ENCODE measurements around the gene BMP10.

The BMP10 gene

DNA sequence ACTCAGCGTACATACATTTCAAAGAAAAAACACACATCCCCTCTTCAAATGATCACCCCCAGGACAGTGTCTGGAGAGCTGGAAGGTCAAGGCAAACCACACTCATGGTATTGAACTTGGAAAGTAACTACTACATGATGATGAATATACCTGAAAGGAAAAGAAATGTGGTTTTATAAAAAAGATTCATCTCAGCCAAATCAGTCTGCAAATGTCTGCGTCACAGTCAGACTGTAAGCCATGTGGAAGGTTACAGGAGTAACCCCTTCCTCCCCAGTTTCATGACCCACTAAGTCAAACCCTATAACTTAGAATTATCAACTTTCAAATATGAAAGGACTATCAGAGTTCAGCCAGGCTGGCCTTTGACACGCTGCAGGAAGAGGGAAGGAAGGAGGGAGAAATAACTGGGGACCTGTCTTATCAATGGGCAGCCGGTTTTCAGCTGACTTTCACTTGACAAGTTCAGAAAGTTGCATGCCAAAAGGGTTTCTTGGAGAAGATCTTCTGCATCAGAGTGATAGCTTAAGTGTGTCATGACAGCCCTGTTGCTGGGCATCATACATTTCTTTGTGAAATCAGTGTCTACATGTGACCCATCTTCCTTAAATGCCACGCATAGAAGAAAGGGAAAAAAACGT, 7.0 kb upstream of the BMP10 start:
- H3K9me3 ChIP-seq (ENCODE audit: control insufficient read depth in 5 of 5, low read length in 5 of 5) = no peaks in the 10 kb centered on the region
- H3K4me3 ChIP-seq (ENCODE audit: low read depth in 1 of 5, low read length in 5 of 5) = no peak overlapping the region
- H3K9ac ChIP-seq (ENCODE audit: low read length in 5 of 5) = no peak overlapping the region
- no peaks in the 10 kb centered on the region for H3K36me3 ChIP-seq (ENCODE audit: control insufficient read depth in 5 of 5, insufficient read depth in 5 of 5, low read length in 5 of 5)
- H3K27ac ChIP-seq (ENCODE audit: low read depth, low read length) = no peak overlapping the region
- H3K4me1 ChIP-seq (ENCODE audit: control insufficient read depth in 5 of 5, insufficient read depth in 5 of 5, low read length in 5 of 5) = no peaks in the 10 kb centered on the region
- H3K27me3 ChIP-seq (ENCODE audit: control insufficient read depth in 5 of 5, insufficient read depth in 4 of 5, low read length in 5 of 5) = peaks cover 0 to 3% (median 0%) of the 10 kb centered on the region in 5 donors

DNA sequence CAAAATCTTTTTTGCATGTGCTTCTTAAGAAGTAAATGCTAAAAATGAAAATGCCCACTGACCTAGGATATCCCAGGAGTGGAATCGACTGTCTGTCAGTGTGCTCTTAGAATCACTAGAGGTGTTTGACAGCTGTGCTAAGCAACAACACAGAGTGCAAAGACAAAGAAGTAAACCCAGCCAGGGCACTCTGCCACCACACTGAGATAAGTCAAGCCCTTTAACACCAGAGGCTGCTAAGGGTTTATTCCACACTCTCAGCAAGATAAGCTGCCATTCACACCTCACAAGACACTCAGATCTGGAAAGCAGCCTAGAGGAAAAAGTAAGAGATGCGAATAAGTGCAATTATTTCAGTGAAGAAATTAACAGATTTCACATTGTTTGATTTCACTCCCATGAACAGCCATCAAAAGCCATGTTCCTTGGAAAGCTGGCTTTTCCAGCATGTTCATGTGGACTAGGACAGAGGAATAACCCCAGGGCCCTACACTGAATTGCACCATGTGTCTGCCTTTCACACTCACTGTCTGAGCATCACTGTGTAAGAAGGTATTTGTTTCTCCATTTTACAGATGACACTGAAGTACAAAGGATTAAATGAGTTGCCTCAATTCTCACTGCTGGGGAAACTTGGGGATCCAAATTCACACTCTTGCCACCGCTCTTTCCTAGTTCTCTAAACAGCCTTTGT, 6.0 kb upstream of the BMP10 start:
- no peak overlapping the region for H3K27ac ChIP-seq (ENCODE audit: low read depth, low read length)
- no peak overlapping the region for H3K4me3 ChIP-seq (ENCODE audit: low read depth in 1 of 5, low read length in 5 of 5)
- peaks cover 0 to 3% (median 0%) of the 10 kb centered on the region in 5 donors for H3K27me3 ChIP-seq (ENCODE audit: control insufficient read depth in 5 of 5, insufficient read depth in 4 of 5, low read length in 5 of 5)
- no peaks in the 10 kb centered on the region for H3K9me3 ChIP-seq (ENCODE audit: control insufficient read depth in 5 of 5, low read length in 5 of 5)
- no peaks in the 10 kb centered on the region for H3K36me3 ChIP-seq (ENCODE audit: control insufficient read depth in 5 of 5, insufficient read depth in 5 of 5, low read length in 5 of 5)
- H3K4me1 ChIP-seq (ENCODE audit: control insufficient read depth in 5 of 5, insufficient read depth in 5 of 5, low read length in 5 of 5) = no peaks in the 10 kb centered on the region
- H3K9ac ChIP-seq (ENCODE audit: low read length in 5 of 5) = no peak overlapping the region

- no peak overlapping the region for H3K9ac ChIP-seq (ENCODE audit: low read length in 5 of 5)
- H3K36me3 ChIP-seq (ENCODE audit: control insufficient read depth in 5 of 5, insufficient read depth in 5 of 5, low read length in 5 of 5) = no peaks in the 10 kb centered on the region
- no peak overlapping the region for H3K4me3 ChIP-seq (ENCODE audit: low read depth in 1 of 5, low read length in 5 of 5)
- no peak overlapping the region for H3K27ac ChIP-seq (ENCODE audit: low read depth, low read length)
- H3K9me3 ChIP-seq (ENCODE audit: control insufficient read depth in 5 of 5, low read length in 5 of 5) = no peaks in the 10 kb centered on the region
- H3K4me1 ChIP-seq (ENCODE audit: control insufficient read depth in 5 of 5, insufficient read depth in 5 of 5, low read length in 5 of 5) = no peaks in the 10 kb centered on the region
- no peaks in the 10 kb centered on the region for H3K27me3 ChIP-seq (ENCODE audit: control insufficient read depth in 5 of 5, insufficient read depth in 4 of 5, low read length in 5 of 5)
These were observed 982 bp downstream of the BMP10 start for GRCh38 chr2:68870215-68870614.

DNA sequence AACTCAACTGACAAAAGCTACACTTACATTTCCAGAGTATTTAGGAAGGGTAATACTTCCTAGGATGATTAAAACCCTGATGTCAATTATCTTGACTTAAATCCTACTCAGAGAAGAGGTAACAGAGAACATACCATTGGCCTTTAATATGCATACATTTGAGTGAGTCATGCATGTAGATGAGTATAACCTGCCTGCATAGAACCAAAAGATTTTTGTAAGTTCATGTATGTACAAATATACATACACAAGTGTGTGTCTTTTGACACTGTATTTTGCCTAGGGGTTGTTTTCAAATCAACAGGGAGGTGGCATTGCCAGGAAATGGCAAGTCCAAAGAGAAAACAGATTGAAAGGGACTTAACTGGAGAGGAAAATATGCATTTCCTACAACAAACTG, 6.1 kb downstream of the BMP10 start:
- H3K36me3 ChIP-seq (ENCODE audit: control insufficient read depth in 5 of 5, insufficient read depth in 5 of 5, low read length in 5 of 5) = no peaks in the 10 kb centered on the region
- peaks cover 0 to 6% (median 0%) of the 10 kb centered on the region in 5 donors for H3K27me3 ChIP-seq (ENCODE audit: control insufficient read depth in 5 of 5, insufficient read depth in 4 of 5, low read length in 5 of 5)
- no peaks in the 10 kb centered on the region for H3K4me1 ChIP-seq (ENCODE audit: control insufficient read depth in 5 of 5, insufficient read depth in 5 of 5, low read length in 5 of 5)
- H3K27ac ChIP-seq (ENCODE audit: low read depth, low read length) = no peak overlapping the region
- H3K4me3 ChIP-seq (ENCODE audit: low read depth in 1 of 5, low read length in 5 of 5) = no peak overlapping the region
- H3K9ac ChIP-seq (ENCODE audit: low read length in 5 of 5) = no peak overlapping the region
- H3K9me3 ChIP-seq (ENCODE audit: control insufficient read depth in 5 of 5, low read length in 5 of 5) = no peaks in the 10 kb centered on the region

DNA sequence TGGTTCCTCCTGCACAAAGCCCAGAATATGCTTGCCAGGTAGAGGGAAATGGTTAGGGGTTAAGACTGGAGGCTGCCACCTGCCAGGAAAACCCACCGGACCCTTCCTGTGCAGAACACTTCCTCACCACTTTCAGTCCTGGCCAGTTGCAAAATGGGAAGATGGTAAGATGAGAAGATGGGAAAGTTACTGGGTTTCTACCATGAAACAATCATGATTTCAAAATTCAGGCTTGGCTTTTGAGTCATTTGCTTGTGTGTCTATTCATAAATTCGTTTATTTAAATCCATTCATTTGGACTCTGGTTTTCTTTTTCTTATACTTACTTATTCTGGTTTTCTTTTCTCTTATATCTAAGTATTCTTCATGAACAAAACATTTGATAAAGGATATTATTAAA, 7.2 kb downstream of the BMP10 start:
- Histone ChIP-seq H3K4me3 (ENCODE audit: low read depth in 1 of 5, low read length in 5 of 5) (no peak overlapping the region), H3K9me3 (ENCODE audit: control insufficient read depth in 5 of 5, low read length in 5 of 5) (no peaks in the 10 kb centered on the region), H3K4me1 (ENCODE audit: control insufficient read depth in 5 of 5, insufficient read depth in 5 of 5, low read length in 5 of 5) (no peaks in the 10 kb centered on the region), H3K36me3 (ENCODE audit: control insufficient read depth in 5 of 5, insufficient read depth in 5 of 5, low read length in 5 of 5) (no peaks in the 10 kb centered on the region), H3K27ac (ENCODE audit: low read depth, low read length) (no peak overlapping the region), H3K9ac (ENCODE audit: low read length in 5 of 5) (no peak overlapping the region), H3K27me3 (ENCODE audit: control insufficient read depth in 5 of 5, insufficient read depth in 4 of 5, low read length in 5 of 5) (peaks cover 0 to 6% (median 0%) of the 10 kb centered on the region in 5 donors)

- H3K27me3 ChIP-seq (ENCODE audit: control insufficient read depth in 5 of 5, insufficient read depth in 4 of 5, low read length in 5 of 5) = peaks cover 0 to 6% (median 0%) of the 10 kb centered on the region in 5 donors
- no peaks in the 10 kb centered on the region for H3K9me3 ChIP-seq (ENCODE audit: control insufficient read depth in 5 of 5, low read length in 5 of 5)
- H3K36me3 ChIP-seq (ENCODE audit: control insufficient read depth in 5 of 5, insufficient read depth in 5 of 5, low read length in 5 of 5) = no peaks in the 10 kb centered on the region
- H3K4me1 ChIP-seq (ENCODE audit: control insufficient read depth in 5 of 5, insufficient read depth in 5 of 5, low read length in 5 of 5) = no peaks in the 10 kb centered on the region
- H3K27ac ChIP-seq (ENCODE audit: low read depth, low read length) = no peak overlapping the region
- H3K4me3 ChIP-seq (ENCODE audit: low read depth in 1 of 5, low read length in 5 of 5) = no peak overlapping the region
- no peak overlapping the region for H3K9ac ChIP-seq (ENCODE audit: low read length in 5 of 5)
These were observed 8.3 kb downstream of the BMP10 start for GRCh38 chr2:68862889-68863288.

DNA sequence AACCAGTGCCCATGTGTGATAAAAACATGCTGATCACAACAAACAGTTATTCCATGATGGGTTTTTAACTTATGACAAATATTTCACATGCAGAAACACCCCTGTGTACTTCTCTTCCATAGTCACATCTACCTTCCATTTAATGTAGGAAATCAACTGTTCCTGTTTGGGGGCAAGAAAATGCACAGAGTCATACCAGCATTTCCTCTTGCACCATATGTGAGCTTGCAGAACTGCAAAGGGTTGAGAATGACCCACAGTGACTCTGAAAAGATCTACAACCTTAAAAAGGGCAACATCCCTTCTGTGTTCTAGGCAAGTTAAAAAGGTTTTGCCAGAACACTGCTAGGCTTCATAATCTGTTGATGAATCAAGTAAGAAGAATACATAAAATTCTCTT, 9.9 kb downstream of the BMP10 start:
- Histone ChIP-seq H3K9ac (ENCODE audit: low read length in 5 of 5) (no peak overlapping the region), H3K27me3 (ENCODE audit: control insufficient read depth in 5 of 5, insufficient read depth in 4 of 5, low read length in 5 of 5) (peaks cover 0 to 6% (median 0%) of the 10 kb centered on the region in 5 donors), H3K36me3 (ENCODE audit: control insufficient read depth in 5 of 5, insufficient read depth in 5 of 5, low read length in 5 of 5) (no peaks in the 10 kb centered on the region)

DNA sequence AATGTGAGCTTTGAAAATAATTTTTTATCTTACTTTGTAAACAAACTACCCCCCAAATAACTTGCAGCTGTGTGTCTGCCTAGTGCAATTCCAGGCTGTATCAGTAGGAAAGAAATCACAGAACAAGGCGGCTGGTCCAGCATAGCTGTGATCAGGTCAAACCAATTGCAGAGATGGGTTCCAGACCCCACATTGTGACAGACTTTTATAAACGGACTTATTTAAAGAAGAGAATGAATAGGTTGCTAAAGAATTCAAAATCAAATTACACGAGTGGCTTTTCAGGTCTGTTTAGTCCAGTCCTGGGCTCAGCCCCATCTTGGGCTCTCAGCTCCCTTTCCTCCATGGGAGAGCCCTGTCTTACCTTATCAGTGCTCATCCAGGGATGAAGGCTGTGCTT, 11.1 kb downstream of the BMP10 start:
- H3K27ac ChIP-seq (ENCODE audit: low read depth, low read length) = no peak overlapping the region
- H3K36me3 ChIP-seq (ENCODE audit: control insufficient read depth in 5 of 5, insufficient read depth in 5 of 5, low read length in 5 of 5) = no peaks in the 10 kb centered on the region
- H3K27me3 ChIP-seq (ENCODE audit: control insufficient read depth in 5 of 5, insufficient read depth in 4 of 5, low read length in 5 of 5) = peaks cover 0 to 6% (median 0%) of the 10 kb centered on the region in 5 donors
- H3K4me1 ChIP-seq (ENCODE audit: control insufficient read depth in 5 of 5, insufficient read depth in 5 of 5, low read length in 5 of 5) = no peaks in the 10 kb centered on the region
- H3K4me3 ChIP-seq (ENCODE audit: low read depth in 1 of 5, low read length in 5 of 5) = no peak overlapping the region
- no peaks in the 10 kb centered on the region for H3K9me3 ChIP-seq (ENCODE audit: control insufficient read depth in 5 of 5, low read length in 5 of 5)
- H3K9ac ChIP-seq (ENCODE audit: low read length in 5 of 5) = no peak overlapping the region

More for the DNA sequence above, 9.9 kb downstream of the BMP10 start:
- no peaks in the 10 kb centered on the region for H3K4me1 ChIP-seq (ENCODE audit: control insufficient read depth in 5 of 5, insufficient read depth in 5 of 5, low read length in 5 of 5)
- no peaks in the 10 kb centered on the region for H3K9me3 ChIP-seq (ENCODE audit: control insufficient read depth in 5 of 5, low read length in 5 of 5)
- H3K4me3 ChIP-seq (ENCODE audit: low read depth in 1 of 5, low read length in 5 of 5) = no peak overlapping the region
- H3K27ac ChIP-seq (ENCODE audit: low read depth, low read length) = no peak overlapping the region

DNA sequence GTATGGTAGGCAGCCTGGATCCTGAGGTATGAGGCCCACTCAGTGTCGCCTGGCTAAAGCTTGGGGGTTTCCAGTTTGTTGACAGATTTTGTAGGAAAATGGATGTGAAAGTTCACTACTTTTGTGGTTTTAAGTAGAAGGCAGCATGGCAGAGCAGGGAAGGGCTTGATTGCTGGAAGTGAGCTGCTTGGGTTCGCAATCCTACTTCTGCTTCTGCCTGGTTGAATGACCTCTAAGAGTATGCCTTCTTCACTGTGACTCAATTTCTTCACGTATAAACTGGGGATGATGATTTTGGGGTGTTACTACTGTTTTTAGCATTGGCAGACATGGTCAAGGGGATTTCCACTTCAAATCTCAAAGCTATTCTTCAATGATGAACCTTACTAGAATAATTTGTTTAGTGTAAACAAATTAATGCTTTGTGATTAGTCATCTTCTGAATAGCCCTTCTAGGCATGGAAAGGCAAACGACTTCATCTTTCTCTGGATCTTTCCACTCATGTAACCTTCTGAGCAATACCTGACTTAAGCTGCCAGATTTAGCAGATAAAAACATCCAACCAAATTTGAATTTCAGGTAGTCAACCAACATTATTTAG, 13.2 kb downstream of the BMP10 start:
- H3K9ac ChIP-seq (ENCODE audit: low read length in 5 of 5) = no peak overlapping the region
- H3K27ac ChIP-seq (ENCODE audit: low read depth, low read length) = no peak overlapping the region
- no peak overlapping the region for H3K4me3 ChIP-seq (ENCODE audit: low read depth in 1 of 5, low read length in 5 of 5)
- H3K9me3 ChIP-seq (ENCODE audit: control insufficient read depth in 5 of 5, low read length in 5 of 5) = no peaks in the 10 kb centered on the region
- H3K36me3 ChIP-seq (ENCODE audit: control insufficient read depth in 5 of 5, insufficient read depth in 5 of 5, low read length in 5 of 5) = no peaks in the 10 kb centered on the region
- peaks cover 0 to 5% (median 0%) of the 10 kb centered on the region in 5 donors for H3K27me3 ChIP-seq (ENCODE audit: control insufficient read depth in 5 of 5, insufficient read depth in 4 of 5, low read length in 5 of 5)
- no peaks in the 10 kb centered on the region for H3K4me1 ChIP-seq (ENCODE audit: control insufficient read depth in 5 of 5, insufficient read depth in 5 of 5, low read length in 5 of 5)

DNA sequence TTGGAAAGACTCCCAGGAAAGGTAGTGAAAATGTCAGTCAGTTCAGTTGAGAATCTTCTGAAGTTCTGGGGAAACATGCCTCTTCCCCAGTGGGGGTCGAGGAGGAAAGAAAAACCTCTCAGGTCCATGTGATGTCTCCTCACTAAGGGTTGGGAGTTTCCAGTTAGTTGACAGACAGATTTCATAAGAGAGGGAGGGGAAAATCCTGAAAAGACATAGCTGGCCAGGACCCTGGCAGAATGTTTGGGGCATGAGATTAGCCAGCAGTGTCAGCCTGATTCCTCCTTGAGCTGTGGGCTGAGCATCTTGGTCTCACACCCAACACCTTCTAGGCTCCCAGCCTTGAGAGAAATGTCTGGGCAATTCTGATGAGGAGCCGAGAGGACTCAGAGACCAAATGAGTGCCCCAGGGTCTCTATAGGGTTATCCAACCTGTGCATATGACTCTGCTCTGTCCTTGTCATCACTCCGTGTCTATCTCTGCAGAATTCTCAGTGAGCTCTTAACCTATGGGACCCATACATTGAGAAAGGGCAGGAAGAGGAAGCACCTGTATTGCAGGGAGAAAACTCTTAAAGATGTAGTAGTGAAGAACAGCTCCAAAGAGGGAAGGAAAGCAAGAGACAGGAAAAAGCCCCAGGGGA, 13.9 kb downstream of the BMP10 start:
- no peak overlapping the region for H3K4me3 ChIP-seq (ENCODE audit: low read depth in 1 of 5, low read length in 5 of 5)

More for the DNA sequence above, 13.9 kb downstream of the BMP10 start:
- Histone ChIP-seq H3K9me3 (ENCODE audit: control insufficient read depth in 5 of 5, low read length in 5 of 5) (no peaks in the 10 kb centered on the region), H3K27ac (ENCODE audit: low read depth, low read length) (no peak overlapping the region), H3K9ac (ENCODE audit: low read length in 5 of 5) (no peak overlapping the region), H3K36me3 (ENCODE audit: control insufficient read depth in 5 of 5, insufficient read depth in 5 of 5, low read length in 5 of 5) (no peaks in the 10 kb centered on the region), H3K27me3 (ENCODE audit: control insufficient read depth in 5 of 5, insufficient read depth in 4 of 5, low read length in 5 of 5) (peaks cover 0 to 3% (median 0%) of the 10 kb centered on the region in 5 donors), H3K4me1 (ENCODE audit: control insufficient read depth in 5 of 5, insufficient read depth in 5 of 5, low read length in 5 of 5) (no peaks in the 10 kb centered on the region)
